HL-60 (cell line): ENCODE results near the gene CLN5.

ENCODE experiments used
- CTCF ChIP-seq: IDR thresholded peaks from one replicate; pipeline ENCODE4 v1.5.1; 2011; ENCODE audit warnings: low read length, control low read depth, inconsistent platforms; ENCODE audit not compliant: insufficient read depth
- TF ChIP-seq, protein P1 (sequence below): IDR thresholded peaks from 2 replicates; pipeline ENCODE4 v1.6.1; 2012; ENCODE audit warnings: low read depth; ENCODE audit not compliant: insufficient replicate concordance

GRCh38 chr13:77036279-77036678 is 44.4 kb downstream of the CLN5 start:
- TF ChIP-seq CTCF, result no peak
- TF ChIP-seq, protein P1, sequence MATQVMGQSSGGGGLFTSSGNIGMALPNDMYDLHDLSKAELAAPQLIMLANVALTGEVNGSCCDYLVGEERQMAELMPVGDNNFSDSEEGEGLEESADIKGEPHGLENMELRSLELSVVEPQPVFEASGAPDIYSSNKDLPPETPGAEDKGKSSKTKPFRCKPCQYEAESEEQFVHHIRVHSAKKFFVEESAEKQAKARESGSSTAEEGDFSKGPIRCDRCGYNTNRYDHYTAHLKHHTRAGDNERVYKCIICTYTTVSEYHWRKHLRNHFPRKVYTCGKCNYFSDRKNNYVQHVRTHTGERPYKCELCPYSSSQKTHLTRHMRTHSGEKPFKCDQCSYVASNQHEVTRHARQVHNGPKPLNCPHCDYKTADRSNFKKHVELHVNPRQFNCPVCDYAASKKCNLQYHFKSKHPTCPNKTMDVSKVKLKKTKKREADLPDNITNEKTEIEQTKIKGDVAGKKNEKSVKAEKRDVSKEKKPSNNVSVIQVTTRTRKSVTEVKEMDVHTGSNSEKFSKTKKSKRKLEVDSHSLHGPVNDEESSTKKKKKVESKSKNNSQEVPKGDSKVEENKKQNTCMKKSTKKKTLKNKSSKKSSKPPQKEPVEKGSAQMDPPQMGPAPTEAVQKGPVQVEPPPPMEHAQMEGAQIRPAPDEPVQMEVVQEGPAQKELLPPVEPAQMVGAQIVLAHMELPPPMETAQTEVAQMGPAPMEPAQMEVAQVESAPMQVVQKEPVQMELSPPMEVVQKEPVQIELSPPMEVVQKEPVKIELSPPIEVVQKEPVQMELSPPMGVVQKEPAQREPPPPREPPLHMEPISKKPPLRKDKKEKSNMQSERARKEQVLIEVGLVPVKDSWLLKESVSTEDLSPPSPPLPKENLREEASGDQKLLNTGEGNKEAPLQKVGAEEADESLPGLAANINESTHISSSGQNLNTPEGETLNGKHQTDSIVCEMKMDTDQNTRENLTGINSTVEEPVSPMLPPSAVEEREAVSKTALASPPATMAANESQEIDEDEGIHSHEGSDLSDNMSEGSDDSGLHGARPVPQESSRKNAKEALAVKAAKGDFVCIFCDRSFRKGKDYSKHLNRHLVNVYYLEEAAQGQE, result no peak
